ENCODE results near the gene CROCC2. TPM values are rescaled to one million over a fixed set of nuclear protein-coding genes. Genes with fewer than 3 reads are reported as not detected.

CROCC2 gene
- total RNA-seq, 1 experiment from 2014 or later = not detected

- DNase-seq (ENCODE audit: low read depth, low spot score) = peak; percentile 48
- no peak overlapping the region for H3K9ac ChIP-seq (ENCODE audit: low read length)
- peak in 2 of 3 experiments; percentile 80 to 90; a peak in 4 of 6 replicates for TF ChIP-seq CTCF (IDR thresholded peaks at IDR 0.05 in 2 of 3, conservative IDR thresholded peaks at IDR 0.05 in 1 of 3; ENCODE audit: borderline replicate concordance in 1 of 3, insufficient read depth in 1 of 3, low read depth in 2 of 3, low read length in 2 of 3)
- no peak for TF ChIP-seq EZH2phosphoT487 (IDR thresholded peaks at IDR 0.05; ENCODE audit: borderline replicate concordance)
- TF ChIP-seq SP1 (IDR thresholded peaks at IDR 0.05; ENCODE audit: low read depth) = no peak
- no peaks in the 10 kb centered on the region for H3K79me2 ChIP-seq (ENCODE audit: insufficient read depth, low read length)
- no peaks in the 10 kb centered on the region for H4K20me1 ChIP-seq (ENCODE audit: insufficient read depth)
- POLR2A ChIA-PET = no interaction called here
- no peak overlapping the region for H3K4me2 ChIP-seq (ENCODE audit: low read length)
- H3K36me3 ChIP-seq (ENCODE audit: control insufficient read depth in 1 of 2, insufficient read depth in 2 of 2, low read length in 2 of 2) = no peaks in the 10 kb centered on the region
- BruUV-seq (replicated peaks) = no TSS peak
- H3K27ac ChIP-seq (ENCODE audit: low read depth, low read length) = no peak overlapping the region
- peak overlapping the region; percentile 52 for H2AFZ ChIP-seq (ENCODE audit: low read depth, low read length, poor library complexity, severe bottlenecking)
- intact Hi-C loops (cut with micrococcal nuclease) = loop anchor here (2.0 to 5.0 kb wide), 2 partner anchors 77 to 139 kb away; no protein-coding TSS in a partner anchor
- no peak overlapping the region for H3K4me3 ChIP-seq (replicated peaks in 1 of 2; ENCODE audit: low read depth in 1 of 2, low read length in 2 of 2)
- RAD21 ChIA-PET (ENCODE audit: low non-redundant PET in 1 of 2, low total read pairs in 2 of 2, uncharacterized antibody in 2 of 2, unreplicated experiment in 2 of 2) = no interaction called here
- no peaks in the 10 kb centered on the region for H3K9me3 ChIP-seq (ENCODE audit: control insufficient read depth in 1 of 2, insufficient read depth in 1 of 2, low read depth in 1 of 2, low read length in 2 of 2)
- peaks cover 6 to 20% of the 10 kb centered on the region in 2 experiments; a peak in 3 of 4 replicates for H3K4me1 ChIP-seq (ENCODE audit: control insufficient read depth in 1 of 2, insufficient read depth in 2 of 2, low read length in 2 of 2)
- ATAC-seq = peak; percentile 87
- CTCF ChIA-PET = interaction anchor here (0.8 kb wide), 1 partner anchor 20 kb away, joined by 3 read pairs; no protein-coding TSS in a partner anchor
- no peaks in the 10 kb centered on the region for H3K27me3 ChIP-seq (ENCODE audit: insufficient read depth, low read length)
- no peaks in the 10 kb centered on the region for H3K9me2 ChIP-seq (ENCODE audit: insufficient read depth)
Measured at GRCh38 chr2:240989451-240990265, 83.5 kb downstream of the CROCC2 start.

- RAD21 ChIA-PET (ENCODE audit: low non-redundant PET in 1 of 2, low total read pairs in 2 of 2, uncharacterized antibody in 2 of 2, unreplicated experiment in 2 of 2) = no interaction called here
- Histone ChIP-seq H3K9ac (ENCODE audit: low read length) (no peak overlapping the region), H3K27ac (ENCODE audit: low read depth, low read length) (no peak overlapping the region), H3K36me3 (ENCODE audit: control insufficient read depth in 1 of 2, insufficient read depth in 2 of 2, low read length in 2 of 2) (no peaks in the 10 kb centered on the region), H2AFZ (ENCODE audit: low read depth, low read length, poor library complexity, severe bottlenecking) (no peak overlapping the region), H4K20me1 (ENCODE audit: insufficient read depth) (no peaks in the 10 kb centered on the region), H3K4me3 (replicated peaks in 1 of 2; ENCODE audit: low read depth in 1 of 2, low read length in 2 of 2) (no peak overlapping the region), H3K4me2 (ENCODE audit: low read length) (no peak overlapping the region), H3K27me3 (ENCODE audit: insufficient read depth, low read length) (no peaks in the 10 kb centered on the region), H3K4me1 (ENCODE audit: control insufficient read depth in 1 of 2, insufficient read depth in 2 of 2, low read length in 2 of 2) (peaks cover 6 to 20% of the 10 kb centered on the region in 2 experiments; a peak in 3 of 4 replicates), H3K9me2 (ENCODE audit: insufficient read depth) (no peaks in the 10 kb centered on the region), H3K9me3 (ENCODE audit: control insufficient read depth in 1 of 2, insufficient read depth in 1 of 2, low read depth in 1 of 2, low read length in 2 of 2) (no peaks in the 10 kb centered on the region), H3K79me2 (ENCODE audit: insufficient read depth, low read length) (no peaks in the 10 kb centered on the region)
- no peak for DNase-seq (ENCODE audit: low read depth, low spot score)
- no TSS peak for BruUV-seq (replicated peaks)
- POLR2A ChIA-PET = no interaction called here
- CTCF ChIA-PET = interaction anchor here (0.8 kb wide), 1 partner anchor 20 kb away, joined by 3 read pairs; no protein-coding TSS in a partner anchor
- intact Hi-C loops (cut with micrococcal nuclease) = loop anchor here (2.0 kb wide), 1 partner anchor 139 kb away; no protein-coding TSS in a partner anchor
- no peak for ATAC-seq
- TF ChIP-seq JUND (IDR thresholded peaks at IDR 0.05) (no peak), ZFX (IDR thresholded peaks at IDR 0.05) (no peak), CTCF (IDR thresholded peaks at IDR 0.05 in 2 of 3, conservative IDR thresholded peaks at IDR 0.05 in 1 of 3; ENCODE audit: borderline replicate concordance in 1 of 3, insufficient read depth in 1 of 3, low read depth in 2 of 3, low read length in 2 of 3) (no peak), POLR2AphosphoS5 (IDR thresholded peaks at IDR 0.05; ENCODE audit: low read depth, low read length) (no peak), EZH2 (IDR thresholded peaks at IDR 0.05) (no peak), ATF3 (IDR thresholded peaks at IDR 0.05) (no peak), FOSL1 (IDR thresholded peaks at IDR 0.05; ENCODE audit: low read depth) (no peak), TCF7L2 (IDR thresholded peaks at IDR 0.05; ENCODE audit: borderline replicate concordance, extremely low read depth, insufficient read depth, insufficient read length) (no peak), MAX (IDR thresholded peaks at IDR 0.05) (no peak), POLR2A (IDR thresholded peaks at IDR 0.05; ENCODE audit: borderline replicate concordance, extremely low read depth, insufficient read depth, insufficient read length) (no peak), ELF1 (IDR thresholded peaks at IDR 0.05; ENCODE audit: borderline replicate concordance, low read depth) (no peak)
Measured at GRCh38 chr2:240990266-240990529, 84.1 kb downstream of the CROCC2 start.
